T-helper 1 cell treated with Interleukin-12 subunit alpha and Interleukin-12 subunit beta and Interleukin-4 antibody, amounts not matched to agents 30 μg/mL and 1 μg/mL, for 36 hours (primary cell): ENCODE data around the gene ZSCAN10.
"Not testable (repeated sequence)": the region's sequence is repeated elsewhere in the genome, so short reads cannot be mapped to it uniquely, and the experiment has no call there.

Experiments
- H3K27ac Mint-ChIP-seq: one replicate; pipeline ENCODE4 v1.8.0; 2021; ENCODE audit warnings: mild to moderate bottlenecking, mixed read lengths
- H3K27me3 Mint-ChIP-seq: one replicate; pipeline ENCODE4 v1.8.0; 2021; ENCODE audit warnings: low read depth, mixed read lengths
- H3K36me3 Mint-ChIP-seq: one replicate; pipeline ENCODE4 v1.8.0; 2021; ENCODE audit warnings: low read depth, mixed read lengths
- H3K4me1 Mint-ChIP-seq: one replicate; pipeline ENCODE4 v1.8.0; 2021; ENCODE audit warnings: low read depth, mixed read lengths
- H3K4me3 Mint-ChIP-seq: one replicate; pipeline ENCODE4 v1.8.0; 2021; ENCODE audit warnings: mild to moderate bottlenecking, moderate library complexity, mixed read lengths
- H3K9me3 Mint-ChIP-seq: one replicate; pipeline ENCODE4 v1.8.0; 2021; ENCODE audit warnings: mixed read lengths

ZSCAN10 gene

DNA sequence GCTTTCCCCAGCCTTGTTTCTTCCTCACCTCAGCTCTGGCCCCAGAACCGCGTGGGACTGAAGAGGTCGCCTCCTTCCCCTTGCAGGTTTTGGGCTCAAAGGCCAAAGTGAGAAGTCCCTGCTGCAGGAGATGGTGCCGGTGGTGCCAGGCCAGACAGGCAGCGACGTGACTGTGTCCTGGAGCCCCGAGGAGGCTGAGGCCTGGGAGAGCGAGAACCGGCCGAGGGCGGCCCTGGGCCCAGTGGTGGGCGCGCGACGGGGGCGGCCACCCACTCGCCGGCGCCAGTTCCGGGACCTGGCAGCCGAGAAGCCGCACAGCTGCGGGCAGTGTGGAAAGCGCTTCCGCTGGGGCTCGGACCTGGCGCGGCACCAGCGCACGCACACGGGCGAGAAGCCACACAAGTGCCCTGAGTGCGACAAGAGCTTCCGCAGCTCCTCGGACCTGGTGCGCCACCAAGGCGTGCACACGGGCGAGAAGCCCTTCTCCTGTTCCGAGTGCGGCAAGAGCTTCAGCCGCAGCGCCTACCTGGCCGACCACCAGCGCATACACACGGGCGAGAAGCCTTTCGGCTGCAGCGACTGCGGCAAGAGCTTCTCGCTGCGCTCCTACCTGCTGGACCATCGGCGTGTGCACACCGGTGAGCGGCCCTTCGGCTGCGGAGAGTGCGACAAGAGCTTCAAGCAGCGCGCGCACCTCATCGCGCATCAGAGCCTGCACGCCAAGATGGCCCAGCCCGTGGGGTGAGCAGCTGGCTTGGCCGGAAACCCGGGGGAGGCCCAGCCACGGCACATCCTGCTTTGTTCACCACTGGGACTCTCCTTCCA is 41.7 kb upstream of the ZSCAN10 start:
- no peaks in the 10 kb centered on the region for H3K9me3 Mint-ChIP-seq
- H3K4me3 Mint-ChIP-seq, result no peak overlapping the region
- H3K27me3 Mint-ChIP-seq, result no peaks in the 10 kb centered on the region
- peaks cover 8% of the 10 kb centered on the region for H3K4me1 Mint-ChIP-seq
- H3K36me3 Mint-ChIP-seq, result peaks cover 13% of the 10 kb centered on the region
- H3K27ac Mint-ChIP-seq, result no peak overlapping the region

DNA sequence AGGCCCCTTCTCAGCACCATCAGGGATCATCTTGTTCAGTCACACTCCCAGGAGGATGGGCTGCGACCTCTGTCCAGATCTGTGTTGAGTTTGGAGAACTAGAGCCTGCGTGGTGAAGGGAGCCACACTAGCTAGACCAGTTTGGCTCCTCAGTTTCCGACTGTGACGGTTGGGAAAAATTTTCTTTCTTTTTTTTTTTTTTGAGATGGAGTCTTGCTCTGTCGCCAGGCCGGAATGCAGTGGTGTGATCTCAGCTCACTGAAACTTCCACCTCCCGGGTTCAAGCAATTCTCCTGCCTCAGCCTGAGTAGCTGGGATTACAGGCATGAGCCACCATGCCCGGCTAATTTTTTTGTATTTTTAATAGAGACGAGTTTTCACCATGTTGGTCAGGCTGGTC is 40.5 kb upstream of the ZSCAN10 start:
- H3K4me1 Mint-ChIP-seq, result peaks cover 11% of the 10 kb centered on the region
- not testable (repeated sequence) for H3K9me3 Mint-ChIP-seq, H3K27me3 Mint-ChIP-seq, H3K27ac Mint-ChIP-seq, H3K4me3 Mint-ChIP-seq
- peaks cover 13% of the 10 kb centered on the region for H3K36me3 Mint-ChIP-seq

DNA sequence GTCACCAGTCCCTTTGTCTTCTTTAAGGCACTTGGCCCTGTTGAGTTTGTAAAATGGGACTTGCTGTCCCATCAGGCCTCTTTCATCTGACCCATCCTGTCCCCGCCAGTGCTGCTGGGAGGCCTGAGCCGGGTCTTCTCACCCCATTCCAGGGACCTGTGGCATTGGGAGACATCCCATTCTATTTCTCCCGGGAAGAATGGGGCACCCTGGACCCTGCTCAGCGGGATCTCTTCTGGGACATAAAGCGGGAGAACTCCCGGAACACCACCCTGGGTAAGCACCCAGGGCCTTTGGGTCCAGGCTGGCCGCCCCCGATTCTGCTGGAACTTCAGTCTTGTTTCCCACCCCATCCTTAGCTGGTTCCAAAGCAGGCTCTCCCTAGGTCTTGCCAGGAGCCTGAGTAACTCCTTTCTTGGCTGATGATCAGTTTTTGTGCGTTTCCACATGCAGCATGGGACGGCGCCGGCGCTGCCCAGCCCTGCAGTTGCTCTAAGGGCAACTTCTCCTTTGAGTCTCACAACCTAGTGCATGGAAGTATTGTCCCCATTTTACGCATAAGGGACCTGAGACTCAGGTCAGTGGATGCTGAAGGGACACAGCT is 39.8 kb upstream of the ZSCAN10 start:
- Mint-ChIP-seq H3K27me3 (no peaks in the 10 kb centered on the region), H3K4me3 (no peak overlapping the region), H3K4me1 (peaks cover 14% of the 10 kb centered on the region), H3K27ac (no peak overlapping the region), H3K9me3 (no peaks in the 10 kb centered on the region), H3K36me3 (peaks cover 14% of the 10 kb centered on the region)

DNA sequence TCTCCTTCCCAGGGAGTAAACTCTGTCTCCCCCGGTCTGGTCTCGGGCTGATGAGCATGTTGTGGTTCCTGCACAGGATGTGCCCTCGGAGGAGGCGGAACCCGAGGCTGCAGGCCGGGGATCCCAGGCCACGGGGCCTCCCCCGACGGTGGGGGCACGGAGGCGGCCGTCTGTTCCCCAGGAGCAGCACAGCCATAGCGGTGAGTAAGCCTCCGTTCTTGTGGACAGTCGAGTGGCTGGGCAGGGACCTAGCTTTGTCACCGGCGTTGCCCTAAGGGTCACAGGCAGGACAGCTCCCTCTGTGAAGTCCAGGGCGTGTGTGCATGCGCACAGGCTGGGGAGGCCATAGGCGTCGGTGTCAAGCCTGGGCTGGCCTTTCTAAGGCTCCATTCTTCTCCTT is 39.2 kb upstream of the ZSCAN10 start:
- Mint-ChIP-seq H3K4me1 (peaks cover 17% of the 10 kb centered on the region), H3K36me3 (peaks cover 16% of the 10 kb centered on the region), H3K27me3 (no peaks in the 10 kb centered on the region), H3K27ac (no peak overlapping the region), H3K4me3 (no peak overlapping the region), H3K9me3 (no peaks in the 10 kb centered on the region)

DNA sequence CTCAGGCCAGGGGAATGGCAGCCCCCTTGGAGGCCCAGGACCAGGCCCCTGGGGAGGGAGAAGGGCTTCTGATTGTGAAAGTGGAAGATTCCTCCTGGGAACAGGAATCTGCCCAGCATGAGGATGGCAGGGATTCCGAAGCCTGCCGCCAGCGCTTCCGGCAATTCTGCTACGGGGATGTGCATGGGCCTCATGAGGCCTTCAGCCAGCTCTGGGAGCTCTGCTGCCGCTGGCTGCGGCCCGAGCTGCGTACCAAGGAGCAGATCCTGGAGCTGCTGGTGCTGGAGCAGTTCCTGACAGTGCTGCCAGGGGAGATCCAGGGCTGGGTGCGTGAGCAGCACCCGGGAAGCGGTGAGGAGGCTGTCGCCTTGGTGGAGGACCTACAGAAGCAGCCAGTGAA is 38.2 kb upstream of the ZSCAN10 start:
- Mint-ChIP-seq H3K9me3 (no peaks in the 10 kb centered on the region), H3K36me3 (peaks cover 15% of the 10 kb centered on the region), H3K4me1 (peaks cover 22% of the 10 kb centered on the region), H3K27ac (no peak overlapping the region), H3K27me3 (no peaks in the 10 kb centered on the region), H3K4me3 (no peak overlapping the region)

DNA sequence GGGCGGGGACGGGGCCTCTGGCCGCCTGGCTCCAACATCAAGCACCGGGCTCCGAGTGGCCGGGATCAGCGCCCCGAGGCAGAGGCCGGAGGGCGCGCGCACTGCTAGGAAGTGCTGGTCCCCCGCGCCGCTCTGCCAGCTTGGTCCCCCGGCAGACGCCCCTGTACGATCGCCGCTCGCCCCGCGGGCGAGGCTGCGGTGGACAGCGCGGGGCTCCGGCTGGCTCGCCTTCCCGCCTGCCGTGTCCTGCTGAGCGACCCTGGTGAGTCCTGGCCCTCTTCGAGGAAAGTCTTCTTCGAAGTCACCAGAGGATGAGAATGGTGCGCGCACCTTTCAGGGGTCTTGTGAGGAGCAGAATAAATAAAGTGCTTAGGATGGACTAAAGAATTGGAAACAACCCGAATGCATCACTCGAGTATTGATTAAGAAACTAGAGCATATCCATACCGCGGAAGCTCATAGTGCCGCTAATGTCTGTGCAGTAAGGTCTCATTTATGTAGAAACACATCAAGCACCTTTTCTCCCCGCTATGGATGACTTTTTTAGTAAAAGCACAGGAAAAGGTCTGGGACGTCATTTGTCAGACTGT is 36.1 kb upstream of the ZSCAN10 start:
- H3K36me3 Mint-ChIP-seq, result peaks cover 10% of the 10 kb centered on the region
- peak overlapping the region; percentile 89 for H3K27ac Mint-ChIP-seq
- H3K9me3 Mint-ChIP-seq, result no peaks in the 10 kb centered on the region
- no peaks in the 10 kb centered on the region for H3K27me3 Mint-ChIP-seq
- H3K4me1 Mint-ChIP-seq, result peaks cover 23% of the 10 kb centered on the region
- H3K4me3 Mint-ChIP-seq, result peak overlapping the region; percentile 94

DNA sequence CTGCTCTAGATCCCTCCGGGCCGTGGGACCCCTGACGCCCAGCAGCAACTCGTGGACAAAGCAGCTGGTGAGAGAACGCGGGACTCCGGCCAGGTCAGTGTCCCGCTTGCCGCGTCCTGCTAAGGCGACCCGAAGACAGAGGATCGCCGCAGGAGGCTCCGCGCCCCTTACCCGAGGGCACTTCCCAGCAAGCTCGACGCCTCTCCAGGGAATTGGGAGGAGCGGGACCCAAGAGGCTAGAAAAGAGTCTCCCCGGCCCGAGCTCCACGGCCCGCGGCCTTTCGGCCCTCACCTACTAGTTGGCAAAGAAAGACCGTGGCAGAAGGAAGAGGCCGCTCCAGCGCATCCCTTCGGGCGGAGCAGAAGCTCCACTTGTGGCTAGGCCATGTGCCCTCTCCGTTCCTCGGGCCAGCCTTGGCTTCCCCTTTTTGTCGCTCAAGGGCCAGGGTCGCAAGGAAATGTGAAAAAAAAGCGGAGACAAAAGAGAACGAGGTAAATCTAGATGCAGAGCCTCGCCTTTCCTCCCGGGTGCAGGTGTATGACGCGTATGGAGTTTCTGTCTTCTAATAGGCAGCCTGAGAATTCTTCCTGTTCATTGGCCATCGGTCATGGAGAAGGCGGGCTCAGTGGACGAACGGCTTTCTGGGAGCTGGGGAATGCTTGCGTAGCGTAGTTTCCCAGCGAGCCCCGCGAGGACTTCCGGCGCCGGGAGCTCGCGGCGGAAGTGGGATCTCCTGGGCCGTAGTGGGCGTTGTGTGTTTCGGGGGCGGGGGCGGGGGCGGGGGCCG is 35.4 kb upstream of the ZSCAN10 start, which contains the start of gene ZNF213:
ZNF213 (plus strand) TSS at position 692 of the 788 bp plus-strand sequence. CDS start 2,252 bp downstream, outside the sequence.
- Mint-ChIP-seq H3K4me1 (peaks cover 28% of the 10 kb centered on the region), H3K9me3 (no peaks in the 10 kb centered on the region), H3K4me3 (peak within 1 kb of the TSS; percentile 94), H3K27me3 (no peaks in the 10 kb centered on the region), H3K27ac (peak within 1 kb of the TSS; percentile 98), H3K36me3 (peaks cover 11% of the 10 kb centered on the region)

DNA sequence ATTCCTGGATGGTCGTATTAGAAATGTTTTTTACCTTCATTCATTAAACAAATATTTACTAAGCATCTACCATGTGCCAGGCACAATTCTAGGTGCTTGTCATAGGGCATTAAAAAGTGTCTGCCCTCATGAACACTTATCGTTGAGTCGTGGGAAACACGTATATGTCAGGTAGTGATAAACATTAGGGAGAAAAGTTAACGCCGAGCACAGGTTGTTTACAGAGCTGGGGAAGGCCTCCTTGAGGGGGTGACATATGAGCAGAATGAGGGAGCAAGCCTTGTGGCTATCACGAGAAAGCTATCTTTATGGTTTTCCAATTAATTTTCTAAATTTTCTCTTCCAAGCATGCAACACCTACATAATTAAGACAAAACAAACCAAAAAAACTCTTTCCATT is 34.8 kb upstream of the ZSCAN10 start:
- no peaks in the 10 kb centered on the region for H3K27me3 Mint-ChIP-seq
- peak overlapping the region; percentile 92 for H3K4me3 Mint-ChIP-seq
- H3K9me3 Mint-ChIP-seq, result no peaks in the 10 kb centered on the region
- H3K36me3 Mint-ChIP-seq, result peaks cover 11% of the 10 kb centered on the region
- H3K4me1 Mint-ChIP-seq, result peaks cover 31% of the 10 kb centered on the region
- peak overlapping the region; percentile 98 for H3K27ac Mint-ChIP-seq

DNA sequence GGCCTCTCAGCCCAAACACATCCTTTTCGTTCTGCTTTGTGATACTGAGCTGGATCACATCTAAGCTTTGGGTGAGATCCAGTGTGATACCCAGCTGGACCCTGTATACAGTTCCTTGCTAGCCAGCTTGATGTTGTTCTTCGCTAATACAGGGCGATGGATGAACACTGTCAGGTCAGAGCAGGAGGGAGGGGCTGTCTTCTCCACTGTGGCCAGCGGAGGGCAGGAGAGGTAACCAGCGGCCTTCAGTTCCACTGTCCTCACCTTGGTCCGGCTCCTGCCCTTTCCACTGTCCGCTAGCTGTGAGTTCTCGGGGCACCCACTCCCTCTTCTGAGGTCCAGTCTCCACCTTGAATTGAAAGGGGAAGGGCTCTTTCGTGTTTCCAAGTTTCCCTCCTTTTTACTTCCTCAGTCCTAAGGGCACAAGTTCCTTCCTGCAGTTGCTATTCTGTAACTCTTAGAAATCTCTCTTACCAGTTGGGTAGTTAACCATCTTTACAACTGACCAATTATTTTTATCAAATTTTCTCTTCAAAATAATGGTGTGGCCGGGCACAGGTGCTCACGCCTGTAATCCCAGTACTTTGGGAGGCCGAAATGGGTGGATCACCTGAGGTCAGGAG is 32.8 kb upstream of the ZSCAN10 start:
- Mint-ChIP-seq H3K9me3 (no peaks in the 10 kb centered on the region), H3K27ac (peak overlapping the region; percentile 41), H3K4me3 (no peak overlapping the region), H3K27me3 (no peaks in the 10 kb centered on the region), H3K36me3 (peaks cover 18% of the 10 kb centered on the region), H3K4me1 (peaks cover 40% of the 10 kb centered on the region)

DNA sequence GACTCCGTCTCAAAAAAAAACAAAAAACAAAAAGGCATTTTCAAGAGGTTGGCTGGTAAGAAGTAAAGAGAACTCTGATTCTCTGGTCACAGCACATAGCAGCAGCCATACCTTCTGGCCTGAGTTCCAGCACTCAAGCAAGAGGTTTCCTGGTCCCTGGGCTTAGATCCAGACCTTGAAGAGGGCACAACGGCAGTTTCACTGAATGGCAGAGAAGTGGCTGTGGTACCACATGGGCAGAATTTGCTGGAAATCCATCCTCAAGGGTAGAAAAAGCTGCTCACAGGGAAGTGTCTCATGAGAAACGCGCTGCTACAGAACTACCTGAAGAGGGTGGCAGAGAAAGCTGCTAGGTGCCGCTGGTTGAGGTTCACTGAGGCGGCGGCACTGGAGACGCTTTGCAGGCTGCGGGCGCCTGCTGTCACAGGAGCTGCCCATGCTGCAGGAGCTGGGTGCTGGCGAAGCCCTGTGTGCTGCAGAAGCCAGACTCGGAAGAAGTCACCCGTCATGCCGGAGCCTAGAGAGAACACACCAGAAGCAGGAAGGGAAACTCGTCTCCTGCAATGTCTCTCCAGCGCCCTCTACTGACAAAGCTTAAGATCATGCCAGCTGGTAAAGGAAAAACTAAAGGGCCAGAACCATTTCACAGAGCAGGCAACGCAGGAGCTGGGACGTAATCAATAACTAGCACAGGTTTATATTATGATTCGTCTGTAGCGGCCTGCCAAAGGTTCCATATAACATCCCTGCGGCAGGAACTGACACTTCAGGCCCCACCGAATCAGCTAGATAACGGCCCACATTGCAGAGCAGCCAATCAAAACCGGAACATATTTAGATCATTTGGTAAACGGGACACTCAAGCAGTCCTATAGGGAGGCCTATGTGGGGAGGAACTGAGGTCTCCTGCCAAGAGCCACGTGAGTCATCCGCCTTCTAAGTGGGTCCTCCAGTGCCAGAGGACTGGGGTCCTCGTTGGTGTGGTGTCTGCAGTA is 30.3 kb upstream of the ZSCAN10 start:
- H3K36me3 Mint-ChIP-seq, result peaks cover 27% of the 10 kb centered on the region

DNA sequence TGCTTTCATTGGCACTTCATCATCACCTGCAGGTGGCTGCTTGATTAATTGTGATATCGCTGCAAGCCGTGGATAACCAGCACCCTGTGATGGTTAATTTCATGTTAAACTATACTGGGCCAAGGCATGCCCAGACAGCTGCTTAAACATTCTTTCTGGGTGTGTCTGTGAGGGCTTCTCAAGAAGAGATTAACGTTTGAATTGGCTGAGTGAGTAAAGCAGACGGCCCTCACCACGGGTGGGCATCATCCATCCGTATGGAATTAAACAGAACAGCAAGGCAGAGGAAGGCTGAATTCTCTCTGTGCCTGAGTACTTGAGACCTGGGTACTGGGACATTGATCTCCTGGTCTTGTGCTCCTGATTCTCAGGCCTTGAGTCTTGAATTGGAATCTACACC is 28.7 kb upstream of the ZSCAN10 start:
- Mint-ChIP-seq H3K36me3 (peaks cover 22% of the 10 kb centered on the region), H3K4me3 (peak overlapping the region; percentile 68), H3K4me1 (peaks cover 41% of the 10 kb centered on the region)

More for the DNA sequence above, 30.3 kb upstream of the ZSCAN10 start:
- Mint-ChIP-seq H3K9me3 (no peaks in the 10 kb centered on the region), H3K27ac (peak overlapping the region; percentile 83), H3K4me3 (peak overlapping the region; percentile 88), H3K4me1 (peaks cover 45% of the 10 kb centered on the region), H3K27me3 (no peaks in the 10 kb centered on the region)

DNA sequence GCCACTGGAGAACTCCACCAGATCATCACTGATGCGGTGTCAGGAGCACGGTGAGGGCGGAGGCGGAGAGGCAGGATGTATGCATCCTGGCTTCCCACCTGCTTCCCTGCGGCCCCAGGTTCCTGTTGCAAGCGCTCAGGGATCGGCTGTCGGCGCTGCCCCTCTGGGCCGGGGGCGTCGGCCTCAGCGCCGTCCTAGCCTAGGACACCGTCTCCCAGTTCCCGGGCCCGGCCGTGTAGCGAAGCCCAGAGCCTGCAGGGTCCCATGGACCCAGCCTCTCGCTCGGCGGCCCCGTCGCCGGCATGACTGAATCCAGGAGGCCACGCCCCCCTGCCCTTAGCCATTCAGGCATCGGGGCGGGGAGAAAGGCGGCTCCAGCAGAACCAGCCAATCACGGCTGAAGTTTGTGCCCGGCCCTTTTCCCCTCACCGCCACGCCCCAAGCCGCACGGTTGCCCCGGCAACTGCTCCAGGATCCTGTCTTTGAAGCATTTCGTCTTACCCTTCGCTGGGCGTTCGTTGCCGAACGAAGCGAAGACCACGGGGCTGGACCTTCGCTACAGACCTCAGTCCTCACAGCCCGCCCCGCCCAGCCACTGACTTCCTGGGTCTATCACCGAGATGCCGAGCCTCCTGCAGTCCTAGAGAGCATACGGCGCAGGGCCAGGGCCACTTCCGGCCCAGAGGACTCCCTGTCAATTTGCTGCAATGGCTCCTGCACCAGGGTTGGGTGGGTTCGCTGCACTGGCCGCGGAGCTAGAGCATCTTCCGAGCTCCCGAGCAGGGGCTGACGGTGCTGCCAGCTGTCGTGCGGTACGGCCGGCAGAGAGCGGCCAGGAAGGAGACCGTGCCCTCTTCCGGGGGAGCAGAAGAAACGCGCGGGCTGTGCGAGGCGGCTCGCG is 25.1 kb upstream of the ZSCAN10 start:
- Mint-ChIP-seq H3K4me1 (peaks cover 34% of the 10 kb centered on the region), H3K36me3 (peaks cover 16% of the 10 kb centered on the region), H3K9me3 (no peaks in the 10 kb centered on the region), H3K4me3 (peak overlapping the region; percentile 95), H3K27me3 (no peaks in the 10 kb centered on the region), H3K27ac (peak overlapping the region; percentile 94)

More for the DNA sequence above, 28.7 kb upstream of the ZSCAN10 start:
- H3K9me3 Mint-ChIP-seq, result no peaks in the 10 kb centered on the region
- H3K27ac Mint-ChIP-seq, result no peak overlapping the region
- no peaks in the 10 kb centered on the region for H3K27me3 Mint-ChIP-seq
